ENCODE measurements around the gene KLHL29.

The KLHL29 gene

GRCh38 chr2:23553561-23553960 is 168.6 kb downstream of the KLHL29 start:
- DNase-seq (ENCODE audit: low read depth) = no peak

GRCh38 chr2:23554054-23554697 is 169.2 kb downstream of the KLHL29 start:
- no peak for DNase-seq (ENCODE audit: low read depth)

DNA sequence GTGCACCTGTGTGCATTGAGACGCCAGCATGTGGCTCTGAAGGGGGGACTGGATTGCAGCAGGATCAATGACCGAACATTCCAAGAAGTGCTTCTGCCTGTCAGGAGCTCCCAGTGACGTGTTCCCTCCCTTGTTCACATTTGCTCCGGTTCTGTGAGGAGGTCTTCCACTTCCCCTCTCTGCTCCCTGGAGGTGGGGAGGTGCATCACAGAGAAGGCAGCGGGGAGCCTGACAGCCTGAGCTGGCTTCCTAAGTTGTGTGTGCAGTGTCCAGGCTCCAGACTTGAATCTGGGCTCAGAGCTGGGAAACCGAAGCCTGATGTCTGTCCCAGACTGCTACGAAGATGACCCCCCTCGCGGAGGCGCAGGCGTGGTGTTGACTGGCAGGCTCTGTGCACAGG is 171.0 kb downstream of the KLHL29 start:
- DNase-seq (ENCODE audit: low read depth) = no peak

GRCh38 chr2:23556929-23557328 is 171.9 kb downstream of the KLHL29 start:
- DNase-seq (ENCODE audit: low read depth) = no peak

GRCh38 chr2:23557455-23557854 is 172.5 kb downstream of the KLHL29 start:
- DNase-seq (ENCODE audit: low read depth) = no peak

DNA sequence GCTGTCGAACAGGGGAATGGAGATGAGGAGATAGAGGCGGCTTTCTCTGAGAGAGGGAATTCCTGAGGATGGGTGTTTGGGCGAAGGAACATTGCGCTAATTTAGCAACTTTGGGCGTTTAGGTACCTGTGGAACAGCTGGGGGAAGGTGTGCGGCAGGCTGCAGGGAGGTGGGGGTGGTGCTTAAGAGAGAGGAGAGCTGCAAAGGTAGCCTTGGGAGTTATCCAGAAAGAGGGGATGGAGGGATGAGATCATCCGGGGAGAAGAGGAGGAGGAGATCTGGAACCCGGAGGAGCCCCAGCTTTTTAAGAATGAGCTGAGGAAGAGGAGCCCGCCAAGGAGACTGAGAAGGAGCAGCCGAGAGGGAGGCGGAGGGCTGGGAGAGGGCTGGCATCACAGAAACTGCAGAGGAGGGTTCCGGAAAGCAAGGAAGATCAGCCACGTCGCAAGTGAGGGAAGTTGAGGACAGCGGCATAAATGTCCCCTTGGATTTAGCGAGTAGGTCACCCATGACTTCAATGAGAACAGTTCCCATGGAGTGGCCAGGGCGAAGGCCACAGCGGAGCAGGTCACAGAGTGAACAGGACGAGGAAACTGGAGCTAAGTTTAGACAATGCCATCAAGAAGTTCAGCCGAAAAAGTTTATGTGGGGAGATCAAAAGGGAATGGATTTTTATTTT is 174.7 kb downstream of the KLHL29 start:
- DNase-seq (ENCODE audit: low read depth) = no peak

DNA sequence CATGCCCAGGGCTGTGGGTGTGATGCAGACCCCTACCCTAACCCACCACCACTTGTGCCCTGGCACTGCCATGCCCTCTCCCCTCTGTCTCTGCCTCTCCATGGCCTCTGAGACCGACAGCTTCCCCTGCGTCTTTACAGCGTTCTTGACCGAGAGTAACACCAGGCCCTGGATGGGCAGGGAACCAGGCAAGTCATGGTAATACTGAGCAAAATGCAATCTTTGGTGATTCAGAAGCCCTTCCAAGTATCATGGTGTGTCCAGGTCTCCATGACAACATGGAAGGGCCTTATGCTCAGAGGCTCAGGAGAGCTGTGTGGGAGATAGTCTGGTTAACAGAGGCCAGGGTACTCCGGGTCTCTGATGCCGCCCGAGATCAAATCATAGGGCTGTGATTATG is 176.1 kb downstream of the KLHL29 start:
- no peak for DNase-seq (ENCODE audit: low read depth)

- DNase-seq (ENCODE audit: low read depth) = no peak
These were observed 176.6 kb downstream of the KLHL29 start for GRCh38 chr2:23561544-23561943.

DNA sequence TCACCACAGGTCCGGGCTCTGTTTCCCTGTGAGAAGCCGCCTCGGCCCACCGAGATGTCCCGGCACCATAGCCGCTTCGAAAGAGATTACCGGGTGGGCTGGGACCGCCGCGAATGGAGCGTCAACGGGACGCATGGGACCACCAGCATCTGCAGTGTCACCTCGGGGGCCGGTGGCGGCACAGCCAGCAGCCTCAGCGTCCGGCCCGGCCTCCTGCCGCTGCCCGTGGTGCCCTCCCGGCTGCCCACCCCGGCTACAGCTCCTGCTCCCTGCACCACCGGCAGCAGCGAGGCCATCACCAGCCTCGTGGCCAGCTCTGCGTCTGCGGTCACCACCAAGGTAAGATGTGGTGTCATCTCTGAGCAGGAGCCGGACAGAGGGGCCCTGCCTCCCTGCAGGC is 177.2 kb downstream of the KLHL29 start:
- no peak for DNase-seq (ENCODE audit: low read depth)

DNA sequence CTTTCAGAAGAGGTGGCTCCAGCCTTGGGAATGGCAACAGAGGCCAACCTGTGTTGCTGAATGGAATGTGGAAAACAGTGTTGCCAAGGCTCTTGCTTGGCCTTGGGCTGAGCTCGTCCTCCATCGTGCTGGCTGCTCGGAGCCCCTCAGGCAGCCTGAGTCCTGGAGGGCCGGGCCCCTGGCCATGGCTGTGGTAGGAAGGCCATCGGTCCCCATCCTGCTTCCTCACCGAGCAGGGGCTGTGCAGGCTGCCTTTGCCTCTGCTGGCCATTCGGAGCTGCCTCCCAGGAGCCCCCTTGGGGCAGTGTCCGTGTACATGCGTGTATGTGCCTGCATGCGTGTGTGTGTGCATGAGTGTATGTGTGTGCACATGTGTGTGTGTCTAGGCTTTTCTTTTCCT is 178.2 kb downstream of the KLHL29 start:
- no peak for DNase-seq (ENCODE audit: low read depth)

DNA sequence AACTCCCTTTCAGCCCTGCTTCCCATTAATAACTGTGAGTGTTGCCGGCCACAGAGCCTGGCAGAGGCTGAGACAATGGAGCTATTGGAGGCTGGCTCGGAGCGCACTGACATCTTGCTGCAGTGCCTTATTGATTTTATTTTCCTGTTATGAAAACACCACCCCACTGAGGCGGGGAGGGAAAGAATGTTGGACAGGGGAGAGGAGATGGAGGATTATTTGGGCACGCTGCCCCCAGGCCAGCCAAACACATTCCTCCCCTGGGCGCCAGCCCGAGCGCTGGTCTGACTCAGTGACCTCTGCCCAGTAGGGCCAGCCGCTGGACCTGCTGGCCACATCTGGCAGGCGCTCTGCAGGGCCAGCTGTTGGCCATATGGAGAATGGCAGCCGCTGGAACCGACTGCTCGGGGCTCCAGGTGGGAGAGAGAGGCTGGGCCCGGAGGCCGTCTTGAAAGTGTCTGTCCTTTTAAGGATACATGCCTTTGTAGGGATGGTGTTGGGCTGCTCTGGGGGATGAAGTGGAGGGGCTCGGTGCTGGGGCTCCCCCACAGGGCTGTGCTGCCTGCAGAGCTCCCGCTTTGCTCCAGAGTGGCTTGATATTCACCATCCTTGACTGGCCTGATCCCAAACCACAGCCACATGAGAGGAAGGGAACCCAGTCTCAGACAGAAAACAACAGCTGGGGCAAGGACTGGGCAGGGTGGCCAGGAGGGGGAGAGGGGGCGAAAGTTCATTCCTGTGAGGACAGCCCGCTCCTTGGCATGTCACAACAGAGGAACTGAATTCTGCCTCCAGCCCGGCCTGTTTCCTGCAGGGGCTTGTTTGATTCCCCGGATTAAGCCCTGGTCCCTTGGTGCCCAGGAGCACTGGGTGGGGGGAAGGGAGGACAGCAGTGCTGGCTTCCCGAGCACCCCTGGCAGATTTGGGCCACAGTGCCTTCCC is 179.0 kb downstream of the KLHL29 start:
- DNase-seq (ENCODE audit: low read depth) = no peak

DNA sequence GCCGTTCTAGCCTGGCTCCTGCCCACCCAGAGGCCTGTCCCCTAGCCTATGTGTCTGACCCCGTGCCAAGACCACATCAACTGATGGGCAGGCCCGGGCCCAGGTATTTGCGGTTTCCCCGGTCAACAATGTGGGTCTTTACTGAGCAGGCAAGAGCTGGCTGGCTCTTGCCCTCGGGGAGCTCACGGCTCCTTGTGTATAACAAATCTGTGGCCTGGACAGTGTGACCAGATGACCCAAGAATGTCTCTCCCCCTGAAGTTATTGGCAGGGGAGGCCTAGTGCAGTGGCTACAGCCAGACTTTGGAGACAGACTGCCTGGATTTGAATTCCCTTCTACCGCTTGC is 179.6 kb downstream of the KLHL29 start:
- no peak for DNase-seq (ENCODE audit: low read depth)

GRCh38 chr2:23565374-23565773 is 180.4 kb downstream of the KLHL29 start:
- no peak for DNase-seq (ENCODE audit: low read depth)

DNA sequence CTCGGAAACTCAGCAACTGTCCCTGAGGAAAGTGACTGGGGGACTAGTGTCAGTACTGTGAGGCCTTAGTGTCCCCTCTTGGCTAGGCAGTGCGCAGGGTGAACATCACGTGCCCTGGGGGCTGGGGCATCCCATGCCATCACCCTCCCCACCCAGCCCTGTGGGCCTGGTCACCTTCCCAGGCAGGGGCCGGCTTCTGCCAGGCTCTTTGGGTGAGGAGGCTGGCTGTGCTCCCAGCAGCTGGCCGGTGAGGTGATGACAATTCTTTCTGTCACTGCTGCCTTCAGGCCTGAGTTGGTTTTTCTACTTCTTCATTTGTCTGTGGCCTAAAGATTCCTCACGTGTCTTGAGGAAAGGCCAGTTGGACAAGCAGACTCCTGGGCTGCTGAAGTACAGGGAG is 180.8 kb downstream of the KLHL29 start:
- no peak for DNase-seq (ENCODE audit: low read depth)

- DNase-seq (ENCODE audit: low read depth) = no peak
These were observed 181.5 kb downstream of the KLHL29 start for GRCh38 chr2:23566241-23567142.

- DNase-seq (ENCODE audit: low read depth) = no peak
These were observed 182.3 kb downstream of the KLHL29 start for GRCh38 chr2:23567161-23567756.

DNA sequence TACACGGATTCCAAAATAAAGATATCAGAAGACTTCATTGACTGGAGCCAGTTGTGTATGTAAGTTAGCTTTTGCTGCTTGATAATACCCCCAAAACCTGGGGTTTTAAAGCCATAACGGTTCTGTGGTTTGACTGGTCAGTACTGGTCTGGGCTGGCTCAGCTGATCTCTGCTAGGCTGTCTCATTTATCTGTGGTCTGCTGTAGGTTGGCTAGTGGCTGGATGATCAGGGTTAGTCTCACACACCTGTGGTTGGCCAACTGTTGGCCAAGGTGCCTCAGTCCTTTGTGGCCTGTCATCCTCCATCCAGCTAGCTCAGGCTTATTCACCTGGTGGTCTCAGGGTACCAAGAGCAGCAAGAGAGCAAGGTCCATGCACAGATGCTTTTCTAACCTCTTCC is 183.2 kb downstream of the KLHL29 start:
- no peak for DNase-seq (ENCODE audit: low read depth)

GRCh38 chr2:23568626-23569190 is 183.7 kb downstream of the KLHL29 start:
- no peak for DNase-seq (ENCODE audit: low read depth)

GRCh38 chr2:23569761-23570365 is 184.9 kb downstream of the KLHL29 start:
- no peak for DNase-seq (ENCODE audit: low read depth)

GRCh38 chr2:23571085-23571484 is 186.1 kb downstream of the KLHL29 start:
- no peak for DNase-seq (ENCODE audit: low read depth)

Data from stimulated activated CD8-positive, alpha-beta memory T cell treated with anti-CD3 and anti-CD28 coated beads, Interleukin-7, amount 100 ng/mL, for 24 hours (primary cell).